ENCODE data around the gene SLC38A9. TPM values are rescaled to one million over a fixed set of nuclear protein-coding genes. Genes with fewer than 3 reads are reported as not detected.
A peak's percentile ranks its signal among the peaks of the same experiment; 100 is the strongest.

The SLC38A9 gene
- total RNA-seq, 2 donors from 2014 or later: 14.8 to 20.8 TPM

- Histone ChIP-seq H3K27ac (peak overlapping the region; percentile 47 to 48), H3K4me1 (replicated peaks) (no peaks in the 10 kb centered on the region), H3K9me3 (no peaks in the 10 kb centered on the region), H3K27me3 (replicated peaks; ENCODE audit: insufficient read depth) (no peaks in the 10 kb centered on the region), H3K36me3 (no peaks in the 10 kb centered on the region), H3K4me3 (no peak overlapping the region)
- TF ChIP-seq POLR2AphosphoS5 (IDR thresholded peaks at IDR 0.05) (no peak), POLR2A (IDR thresholded peaks at IDR 0.05) (no peak), CTCF (IDR thresholded peaks at IDR 0.05) (no peak)
- DNase-seq (ENCODE audit: low spot score): no peak
- intact Hi-C loops (cut with DNase I): no loop called here
Observed at GRCh38 chr5:55649963-55650362, 62.2 kb downstream of the SLC38A9 start.

DNA sequence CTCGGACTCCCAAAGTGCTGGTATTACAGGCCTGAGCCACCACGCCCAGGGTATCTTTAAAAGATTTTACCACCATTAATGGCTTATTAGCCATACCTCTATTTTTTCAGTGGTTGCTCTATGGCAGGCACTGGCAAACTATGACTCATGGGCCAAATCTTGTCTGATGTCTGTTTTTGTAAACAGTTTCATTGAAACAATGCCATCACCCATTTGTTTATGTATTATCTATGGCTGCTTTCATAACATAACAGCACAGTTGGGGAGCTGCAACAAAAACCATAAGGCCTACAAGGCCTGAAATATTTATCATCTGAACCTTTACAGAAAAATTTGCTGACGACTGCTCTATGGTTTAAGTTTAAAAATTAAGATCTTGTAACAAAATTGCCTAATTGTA lies 66.8 kb downstream of the SLC38A9 start:
- TF ChIP-seq POLR2AphosphoS5 (IDR thresholded peaks at IDR 0.05) (no peak), CTCF (IDR thresholded peaks at IDR 0.05) (no peak), POLR2A (IDR thresholded peaks at IDR 0.05) (no peak)
- 87% methylated on average over 3 of the region's 3 CpGs for WGBS
- intact Hi-C loops (cut with DNase I): no loop called here
- no peaks in the 10 kb centered on the region for H3K4me1 ChIP-seq (replicated peaks)
- no peaks in the 10 kb centered on the region for H3K27me3 ChIP-seq (replicated peaks; ENCODE audit: insufficient read depth)
- no peak overlapping the region for H3K27ac ChIP-seq
- H3K36me3 ChIP-seq: no peaks in the 10 kb centered on the region
- H3K9me3 ChIP-seq: no peaks in the 10 kb centered on the region
- DNase-seq (ENCODE audit: low spot score): no peak
- no peak overlapping the region for H3K4me3 ChIP-seq

DNA sequence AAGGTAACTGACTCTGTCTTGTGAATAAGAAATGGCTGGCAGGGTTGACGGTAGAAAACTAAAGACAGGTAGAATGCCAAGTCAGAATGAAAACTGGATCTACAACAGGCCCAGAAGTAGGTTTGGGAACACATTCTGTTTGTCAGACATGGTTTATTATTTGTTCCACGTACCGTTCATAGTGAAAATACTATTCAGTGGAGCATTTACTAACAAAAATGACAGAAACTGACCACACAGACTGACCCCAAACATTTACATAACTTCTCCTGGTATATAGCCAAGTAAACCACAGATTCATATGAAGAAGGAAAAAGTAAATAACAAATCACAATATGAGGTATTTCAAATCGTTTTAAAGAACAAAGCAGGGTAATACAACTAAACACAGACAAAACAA lies 73.7 kb downstream of the SLC38A9 start:
- peak; percentile 35 for DNase-seq (ENCODE audit: low spot score)
- Histone ChIP-seq H3K36me3 (no peaks in the 10 kb centered on the region), H3K4me1 (replicated peaks) (peaks cover 36% of the 10 kb centered on the region), H3K27me3 (replicated peaks; ENCODE audit: insufficient read depth) (no peaks in the 10 kb centered on the region), H3K27ac (peak overlapping the region; percentile 76 to 82), H3K4me3 (no peak overlapping the region), H3K9me3 (no peaks in the 10 kb centered on the region)
- 22% methylated on average over 4 of the region's 4 CpGs for WGBS
- no peak for TF ChIP-seq POLR2A (IDR thresholded peaks at IDR 0.05)
- TF ChIP-seq POLR2AphosphoS5 (IDR thresholded peaks at IDR 0.05): peak; percentile 74
- no peak for TF ChIP-seq CTCF (IDR thresholded peaks at IDR 0.05)
- intact Hi-C loops (cut with DNase I): no loop called here

DNA sequence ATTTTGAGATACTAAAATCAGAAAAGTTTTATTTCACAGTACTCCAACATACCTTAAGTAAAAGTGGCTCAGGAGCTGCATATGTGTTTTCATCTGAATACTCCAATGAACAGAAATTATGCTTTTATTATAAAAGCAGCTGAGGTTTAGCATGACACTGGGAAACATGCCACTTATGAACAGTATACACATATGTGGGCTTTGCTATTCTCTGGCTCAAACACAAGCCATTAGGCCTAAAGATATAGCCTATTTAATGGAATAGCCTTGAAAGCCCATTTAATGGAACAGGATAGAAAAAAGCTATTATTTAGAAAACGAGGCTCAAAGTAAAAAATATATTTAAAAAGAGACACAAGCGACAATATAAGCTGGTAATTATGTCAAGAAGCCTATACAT lies 74.1 kb downstream of the SLC38A9 start:
- Histone ChIP-seq H3K4me1 (replicated peaks) (peaks cover 36% of the 10 kb centered on the region), H3K9me3 (no peaks in the 10 kb centered on the region), H3K27ac (peak overlapping the region; percentile 76 to 82), H3K4me3 (no peak overlapping the region), H3K36me3 (no peaks in the 10 kb centered on the region), H3K27me3 (replicated peaks; ENCODE audit: insufficient read depth) (no peaks in the 10 kb centered on the region)
- intact Hi-C loops (cut with DNase I): no loop called here
- TF ChIP-seq POLR2A (IDR thresholded peaks at IDR 0.05): no peak
- no peak for TF ChIP-seq POLR2AphosphoS5 (IDR thresholded peaks at IDR 0.05)
- no peak for TF ChIP-seq CTCF (IDR thresholded peaks at IDR 0.05)
- no peak for DNase-seq (ENCODE audit: low spot score)
- WGBS: 67% methylated on average over 2 of the region's 2 CpGs

GRCh38 chr5:55636683-55637082 lies 75.4 kb downstream of the SLC38A9 start:
- 15% methylated on average over 3 of the region's 3 CpGs for WGBS
- TF ChIP-seq POLR2AphosphoS5 (IDR thresholded peaks at IDR 0.05): no peak
- H3K36me3 ChIP-seq: no peaks in the 10 kb centered on the region
- DNase-seq (ENCODE audit: low spot score): peak; percentile 31
- H3K4me1 ChIP-seq (replicated peaks): peaks cover 36% of the 10 kb centered on the region
- H3K27ac ChIP-seq: peak overlapping the region; percentile 76 to 82
- intact Hi-C loops (cut with DNase I): no loop called here
- no peak overlapping the region for H3K4me3 ChIP-seq
- H3K27me3 ChIP-seq (replicated peaks; ENCODE audit: insufficient read depth): no peaks in the 10 kb centered on the region
- no peaks in the 10 kb centered on the region for H3K9me3 ChIP-seq

All from prostate gland (tissue), 2 donors.